Diencephalon (tissue), 1 donor: Measurements from ENCODE around the gene ASIC3. TPM values are rescaled to one million over a fixed set of nuclear protein-coding genes. Genes with fewer than 3 reads are reported as not detected.

ENCODE experiments used
- total RNA-seq: library from RNA; depleted of rRNA; stranded (reverse); fragments of >200 nt; gene quantifications from one replicate; pipeline ENCODE4 v1.2.3, GENCODE V29; 2014

The ASIC3 gene
- total RNA-seq = 1.4 TPM

DNA sequence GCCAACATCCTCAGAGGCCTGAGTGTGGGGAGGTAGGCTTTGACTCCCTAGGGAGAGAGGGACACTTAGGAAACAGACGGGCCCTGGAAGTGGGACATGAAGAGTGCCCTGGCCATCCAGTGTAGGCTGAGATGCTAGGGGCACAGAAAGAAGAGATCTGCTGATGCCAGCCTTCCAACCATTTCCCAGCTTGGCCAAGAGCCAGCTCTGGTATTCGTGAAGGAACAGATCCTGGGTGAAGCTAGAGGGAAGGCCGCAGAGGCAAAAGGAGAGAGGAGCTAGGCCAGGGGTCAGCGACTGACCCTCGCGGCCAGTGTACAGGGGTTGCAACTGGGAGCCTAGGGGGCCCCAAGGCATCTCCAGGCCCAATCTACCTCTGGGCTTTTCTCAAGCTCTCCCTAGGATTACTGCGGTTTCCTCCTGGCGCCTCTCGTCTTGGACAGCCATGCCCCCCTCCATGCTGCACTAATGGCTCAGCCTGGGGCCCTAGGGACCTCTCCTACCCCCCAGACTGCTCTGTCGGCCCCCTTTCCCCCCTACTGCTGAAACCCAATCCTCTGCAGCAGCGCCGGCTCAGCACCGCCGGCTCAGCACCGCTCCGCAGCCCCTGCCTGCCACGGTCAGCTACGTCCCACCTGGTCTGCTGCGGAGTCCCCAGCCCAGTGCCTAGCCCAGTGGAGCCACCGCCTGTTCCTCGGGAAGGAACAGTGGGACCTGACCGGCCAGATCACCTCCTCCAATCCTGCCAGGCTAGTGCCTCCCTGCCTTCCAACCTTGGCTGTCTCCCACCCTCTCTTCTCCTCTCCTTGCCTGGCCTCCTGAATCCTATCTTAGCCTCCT is at the start of gene ASIC3:
ASIC3 (plus strand) TSS at position 556 of the 840 bp plus-strand sequence. CDS start 355 bp downstream, outside the sequence.

DNA sequence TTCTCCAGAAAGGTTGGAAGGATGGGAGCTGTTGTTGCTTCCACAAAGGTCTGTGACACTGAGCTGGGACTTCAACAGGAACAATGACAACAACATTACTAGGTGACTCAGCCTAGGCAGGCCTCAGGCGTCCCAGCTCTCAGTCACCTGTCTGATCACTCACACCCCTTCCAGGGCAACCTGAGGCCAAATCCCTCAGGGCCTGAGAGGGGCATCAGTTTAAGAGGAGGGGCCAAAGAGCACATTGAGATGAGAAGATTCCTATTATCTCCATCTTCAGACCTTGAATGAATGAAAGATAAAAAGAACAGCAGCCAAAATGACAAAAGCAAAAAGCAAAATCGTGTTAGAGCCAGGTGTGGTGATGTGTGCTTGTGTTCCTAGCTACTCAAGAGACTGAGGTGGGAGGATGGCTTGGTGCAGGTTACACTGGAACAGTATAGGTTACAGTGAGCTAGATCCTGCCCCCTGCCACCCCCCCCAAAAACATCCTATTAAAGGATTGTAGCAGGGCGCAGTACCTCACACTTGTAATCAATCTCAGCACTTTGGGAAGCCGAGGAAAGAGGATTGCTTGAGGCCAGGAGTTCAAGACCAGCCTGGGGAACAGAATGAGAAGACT is 23.8 kb upstream of the ASIC3 start, which contains the start of gene ATG9B:
ATG9B (minus strand) TSS at position 60 of the 622 bp plus-strand sequence. CDS start 71 bp downstream, outside the sequence.

DNA sequence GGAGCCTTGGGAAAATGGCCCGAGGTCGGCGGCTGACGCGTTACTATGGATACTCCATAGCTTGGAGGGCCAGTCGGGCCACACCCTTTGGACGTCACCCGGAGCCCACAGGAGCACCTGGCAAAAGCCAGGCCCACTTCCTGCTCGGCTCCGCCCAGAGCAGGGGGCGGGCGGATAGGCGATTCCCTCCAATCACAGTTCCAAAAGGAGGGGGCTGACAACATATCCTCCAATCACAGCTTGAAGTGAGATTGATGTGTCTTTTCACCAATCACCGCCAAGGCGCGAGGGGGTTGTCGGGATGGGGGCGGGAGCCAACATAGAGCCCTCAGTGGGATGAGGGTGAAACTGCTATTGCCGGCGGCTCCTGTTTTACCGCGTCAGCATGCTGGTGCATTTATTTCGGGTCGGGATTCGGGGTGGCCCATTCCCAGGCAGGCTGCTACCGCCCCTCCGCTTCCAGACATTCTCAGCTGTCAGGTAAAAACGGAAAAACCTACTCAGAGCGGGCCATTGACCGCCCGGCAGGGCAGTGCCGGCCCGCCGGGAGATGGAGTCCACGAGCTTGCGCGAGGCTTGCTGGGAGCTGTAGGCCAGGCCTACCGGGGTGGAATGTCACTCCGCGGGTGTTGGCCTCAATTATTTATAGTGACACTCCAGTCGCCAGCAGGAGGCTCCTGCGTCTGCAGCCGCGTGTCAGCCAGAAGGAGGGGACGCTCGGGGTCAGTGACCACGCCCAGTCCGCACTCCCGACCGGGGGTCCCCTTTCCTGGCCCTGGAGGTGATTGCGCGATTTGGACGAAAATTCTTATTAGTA is 20.0 kb upstream of the ASIC3 start, which contains the start of gene ABCB8:
ABCB8 (plus strand) TSS at position 320 of the 817 bp plus-strand sequence; CDS start at position 386, 66 bp downstream.

DNA sequence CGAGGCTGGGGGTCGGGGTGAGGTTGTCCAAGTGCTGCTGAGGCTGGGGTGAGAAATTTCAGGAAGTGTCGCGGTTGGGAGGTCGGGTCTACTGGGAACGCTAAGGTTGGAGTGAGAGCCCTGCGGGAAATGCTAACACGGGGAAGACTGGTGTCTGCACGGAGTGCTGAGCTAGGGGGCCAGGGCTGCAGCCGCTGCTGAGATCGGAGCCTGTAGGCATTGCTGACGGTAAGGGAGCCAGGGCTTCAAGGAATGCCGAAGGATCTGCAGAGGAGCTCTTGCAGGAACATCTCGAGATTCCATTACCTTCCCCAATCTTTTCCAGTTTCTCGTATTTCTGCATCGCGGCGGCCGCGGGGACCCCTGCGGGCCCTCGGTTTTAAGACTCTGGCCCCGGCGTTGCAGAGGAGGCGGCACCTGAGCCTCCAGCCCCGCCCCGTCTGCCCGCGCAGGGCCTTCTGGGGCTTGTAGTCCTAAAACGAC is 9.2 kb downstream of the ASIC3 start, which contains the start of gene CDK5:
CDK5 (minus strand) TSS at position 392 of the 483 bp plus-strand sequence; CDS start at position 343, 49 bp downstream.

DNA sequence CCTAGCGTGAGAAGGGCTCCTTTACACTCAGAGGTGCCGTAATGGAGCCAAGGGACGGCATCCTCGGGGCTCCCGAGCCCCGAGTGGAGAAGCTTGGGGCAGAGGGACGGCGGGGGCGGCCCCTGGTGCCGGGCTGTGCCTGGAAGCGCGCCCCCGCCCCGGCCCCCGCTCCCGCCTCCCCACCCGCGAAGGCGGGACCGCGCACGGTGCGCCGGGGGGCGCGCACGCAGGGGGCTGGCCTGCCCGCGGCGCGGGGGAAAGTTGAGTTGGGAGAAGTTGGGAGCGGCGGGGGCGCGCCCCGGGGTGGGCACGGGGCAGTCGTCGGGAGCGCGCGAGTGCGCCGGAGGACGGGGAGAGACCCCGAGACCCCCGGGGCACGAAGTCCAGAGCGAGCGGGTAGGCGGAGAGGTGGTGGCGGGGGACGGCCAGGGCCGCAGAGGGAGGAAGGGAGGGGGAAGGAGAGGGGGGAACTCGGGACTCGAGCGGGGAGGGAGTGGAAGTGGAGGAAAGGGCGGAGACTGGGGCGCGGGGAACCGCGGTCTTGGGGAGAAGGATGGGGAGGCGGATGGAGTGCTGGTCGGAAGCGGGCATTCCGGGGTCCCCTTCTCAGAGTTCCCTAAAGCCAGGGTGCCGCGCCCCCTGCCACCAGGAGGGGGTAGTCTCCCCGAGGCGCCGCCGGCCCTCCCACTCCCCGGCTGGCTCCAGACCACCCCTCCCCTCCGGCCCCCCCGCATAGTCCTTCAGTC is 11.2 kb downstream of the ASIC3 start, which contains the start of gene SLC4A2:
SLC4A2 (plus strand) TSS at position 223 of the 746 bp plus-strand sequence. CDS start 2,399 bp downstream, outside the sequence.

DNA sequence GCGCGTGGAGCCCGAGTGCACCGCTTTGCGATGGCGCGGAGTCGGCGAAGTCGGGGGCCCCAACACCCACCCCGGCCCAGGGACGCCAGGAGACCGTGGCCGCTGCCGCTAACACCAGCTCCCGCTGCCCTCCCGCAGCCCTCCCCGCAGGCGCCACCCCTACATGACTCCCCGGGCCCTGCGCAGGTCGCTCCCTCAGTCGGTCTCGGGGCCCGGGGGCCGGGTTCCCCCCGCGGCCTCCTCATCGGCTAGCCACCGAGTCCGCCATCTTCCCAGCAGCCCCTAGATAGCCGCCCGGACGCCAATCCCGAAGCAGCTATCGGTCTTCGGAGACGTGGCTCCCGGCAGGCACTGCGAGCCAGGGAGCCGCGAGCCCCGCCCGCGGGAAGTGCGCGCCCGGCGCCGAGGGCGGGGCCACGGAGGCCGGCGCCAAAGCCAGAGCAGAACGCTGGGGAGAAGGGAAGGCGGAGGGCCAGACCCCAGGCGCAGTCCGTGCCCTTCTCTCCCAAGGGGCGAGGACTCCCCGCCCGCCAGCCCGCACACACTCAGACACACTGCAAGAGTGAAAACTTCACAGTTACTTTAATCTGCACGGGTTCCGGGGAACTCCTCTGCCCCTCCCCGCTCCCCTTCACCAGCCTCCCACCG is 32.3 kb downstream of the ASIC3 start, which contains the start of gene FASTK:
FASTK (minus strand) TSS at position 288 of the 648 bp plus-strand sequence; CDS start at position 245, 43 bp downstream.

DNA sequence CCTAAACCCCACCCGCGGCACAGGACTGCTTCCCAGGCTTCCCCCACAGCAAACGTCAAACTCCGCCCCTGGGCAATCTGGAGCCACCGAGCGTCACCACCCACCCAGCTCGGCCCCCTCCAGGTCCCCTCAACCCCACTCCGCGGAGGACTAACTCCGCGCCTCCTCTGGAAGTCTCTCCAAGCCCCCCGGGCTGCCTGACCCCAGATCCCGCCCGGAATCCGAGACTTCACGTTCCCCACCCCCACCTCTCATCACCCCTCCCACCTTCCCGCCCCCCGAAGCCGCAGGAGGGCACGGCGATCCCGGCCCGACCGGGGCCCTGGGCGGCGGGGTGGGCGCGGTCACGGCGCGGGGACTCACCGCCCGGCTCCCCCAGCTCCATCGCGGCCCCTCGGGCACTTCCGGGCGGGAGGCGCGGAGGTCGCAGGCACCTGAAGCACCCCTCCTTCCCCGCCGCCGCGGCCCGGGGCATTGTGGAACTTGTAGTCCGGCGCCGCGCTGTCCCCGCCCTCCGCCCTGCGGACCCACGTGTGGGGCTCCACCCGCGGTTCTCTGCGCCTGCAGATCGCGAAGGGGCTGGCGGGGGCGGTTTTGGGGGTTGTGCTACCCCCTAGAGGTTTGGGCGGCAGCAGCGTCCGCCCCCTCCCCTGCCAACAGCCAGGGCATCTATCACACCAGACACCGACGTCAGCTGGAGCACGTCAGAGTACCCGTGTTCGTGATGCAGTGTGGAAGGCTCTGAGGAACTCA is 34.9 kb downstream of the ASIC3 start, which contains the start of gene TMUB1:
TMUB1 (minus strand) TSS at position 423 of the 753 bp plus-strand sequence. CDS start 930 bp downstream, outside the sequence.

DNA sequence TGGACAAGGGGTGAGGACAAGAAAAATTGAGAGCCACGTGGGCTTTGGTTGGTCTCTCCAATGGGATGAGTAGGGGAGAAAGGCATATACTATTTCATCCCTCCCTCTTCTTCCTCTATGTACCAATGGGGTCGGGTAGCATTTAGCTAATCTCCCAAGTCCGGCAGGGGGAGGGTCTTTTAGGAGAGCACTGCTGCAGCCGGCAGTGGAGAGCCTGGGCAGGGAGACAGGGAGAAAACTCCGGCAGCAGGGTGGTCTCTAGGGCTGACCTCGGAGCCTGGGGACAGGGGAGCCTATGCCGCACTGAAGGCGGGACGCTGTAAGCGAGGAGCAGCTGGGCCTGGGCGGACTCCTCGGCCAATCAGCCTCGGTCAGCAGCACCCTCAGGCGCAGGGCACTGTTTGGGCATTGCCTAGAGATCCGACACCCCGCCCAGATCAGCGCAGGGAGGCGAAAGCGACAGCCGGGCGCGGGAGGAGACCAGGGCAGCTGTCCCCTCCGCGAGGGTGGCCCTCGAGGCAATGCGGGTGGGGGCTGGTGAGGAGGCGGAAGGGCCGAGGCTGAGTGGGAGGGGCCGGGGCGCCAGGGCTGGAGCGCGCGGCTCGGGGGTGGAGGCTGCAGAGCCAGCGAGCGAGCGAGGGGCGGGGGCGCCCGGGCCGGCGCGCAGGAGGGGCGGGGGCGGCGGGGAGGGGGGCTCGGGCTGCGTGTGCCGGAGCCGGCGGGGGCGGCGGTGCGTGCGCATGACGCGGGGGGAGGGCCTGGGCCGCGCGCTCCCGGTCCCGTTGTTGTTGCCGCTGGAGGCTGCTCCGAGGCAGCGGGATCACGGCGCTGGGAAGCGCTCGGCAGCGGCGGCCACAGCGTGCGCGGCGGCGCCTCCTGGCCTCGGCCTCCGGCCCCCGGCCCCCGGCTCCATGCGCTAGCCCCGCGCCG is 37.6 kb downstream of the ASIC3 start, which contains the start of gene AGAP3:
AGAP3 (plus strand) TSS at position 785 of the 930 bp plus-strand sequence. CDS start 267 bp downstream, outside the sequence.

Other genes with a start within 250 kb of the ASIC3 start
- 5.8 TPM for gene TMEM176B, start 248.2 kb upstream of the ASIC3 start, total RNA-seq
- 1.2 TPM for gene TMEM176A, start 247.8 kb upstream of the ASIC3 start, total RNA-seq
- gene AOC1, start 196.0 kb upstream of the ASIC3 start, total RNA-seq = not detected
- gene KCNH2, start 70.2 kb upstream of the ASIC3 start, total RNA-seq = 17.8 TPM
- 2.5 TPM for gene NOS3, start 57.5 kb upstream of the ASIC3 start, total RNA-seq
- 3.9 TPM for gene ATG9B, start 24.0 kb upstream of the ASIC3 start, total RNA-seq
- gene ABCB8, start 20.1 kb upstream of the ASIC3 start, total RNA-seq = 38.8 TPM
- 55.4 TPM for gene CDK5, start 9.4 kb downstream of the ASIC3 start, total RNA-seq
- gene SLC4A2, start 11.1 kb downstream of the ASIC3 start, total RNA-seq = 15.9 TPM
- 35.5 TPM for gene FASTK, start 32.3 kb downstream of the ASIC3 start, total RNA-seq
- 12.0 TPM for gene TMUB1, start 35.0 kb downstream of the ASIC3 start, total RNA-seq
- gene AGAP3, start 37.9 kb downstream of the ASIC3 start, total RNA-seq = 68.5 TPM
- 1.6 TPM for gene GBX1, start 119.2 kb downstream of the ASIC3 start, total RNA-seq
- not detected for gene ASB10, start 138.7 kb downstream of the ASIC3 start, total RNA-seq
- gene H2BK1, start 162.0 kb downstream of the ASIC3 start, total RNA-seq = not detected
- gene ABCF2, start 178.7 kb downstream of the ASIC3 start, total RNA-seq = 26.1 TPM
- 20.8 TPM for gene CHPF2, start 184.0 kb downstream of the ASIC3 start, total RNA-seq
- 213 TPM for gene SMARCD3, start 200.2 kb downstream of the ASIC3 start, total RNA-seq